GM18858 (cell line): ENCODE measurements around the gene ELAVL2.

Experiments
- ATAC-seq: cut with Tn5 transposase; IDR thresholded peaks from one replicate; pipeline ENCODE4 v1.9.1; 2021; ENCODE audit not compliant: unreplicated experiment

ELAVL2 gene

DNA sequence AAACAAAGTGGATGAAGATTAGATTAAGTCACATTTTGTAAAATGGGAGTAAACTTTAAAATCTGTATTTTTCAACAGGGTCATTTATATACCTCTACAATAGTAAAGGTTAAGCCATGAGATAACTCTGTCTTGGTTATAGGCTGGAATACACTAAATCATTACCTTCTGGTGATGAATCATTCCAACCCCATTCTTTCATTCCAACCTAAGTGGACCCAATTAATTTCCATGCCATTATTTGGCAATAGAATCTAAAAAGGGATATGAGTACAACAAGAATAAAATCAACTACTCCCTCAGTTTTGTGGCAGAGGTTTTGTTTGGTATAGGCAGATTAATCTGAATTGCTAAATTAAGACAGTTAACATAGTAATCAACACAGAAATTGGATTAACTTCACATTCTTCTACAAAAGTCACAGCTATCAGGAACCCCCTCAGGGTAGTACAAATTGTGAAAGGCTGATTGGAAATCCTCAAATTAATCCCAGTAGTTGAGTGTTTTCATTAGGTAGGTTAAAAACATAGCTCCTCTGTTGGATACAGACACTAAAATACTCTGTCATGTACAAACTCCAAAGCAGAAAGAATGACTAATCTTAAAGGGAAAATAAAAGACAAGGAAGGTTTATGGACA is 54.2 kb downstream of the ELAVL2 start:
- ATAC-seq, result no peak

GRCh38 chr9:23769307-23769935 is 56.6 kb downstream of the ELAVL2 start:
- no peak for ATAC-seq

GRCh38 chr9:23768861-23769260 is 57.2 kb downstream of the ELAVL2 start:
- ATAC-seq, result no peak

GRCh38 chr9:23766613-23767012 is 59.4 kb downstream of the ELAVL2 start:
- ATAC-seq, result no peak

- ATAC-seq, result no peak
Observed at GRCh38 chr9:23765561-23765960, 60.5 kb downstream of the ELAVL2 start.

DNA sequence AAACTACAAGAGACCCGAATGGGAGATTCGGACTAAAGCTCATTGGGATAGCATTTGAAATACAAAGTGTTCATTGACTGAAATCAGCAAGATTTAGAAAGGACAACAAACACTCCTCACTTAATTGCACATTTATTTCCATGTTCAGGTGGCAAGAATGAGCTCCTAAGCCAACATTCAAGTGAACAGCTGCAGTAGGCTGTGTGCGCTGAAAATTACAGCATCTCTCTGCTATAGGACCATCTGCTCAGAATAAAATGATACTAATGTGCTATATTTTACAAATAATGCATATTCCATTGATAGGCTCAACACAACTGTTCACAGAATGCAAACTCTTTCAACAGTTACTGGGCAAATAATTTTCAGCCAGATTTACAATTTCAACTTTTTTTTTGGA is 61.8 kb downstream of the ELAVL2 start:
- no peak for ATAC-seq

- ATAC-seq, result no peak
Observed at GRCh38 chr9:23754551-23754950, 71.5 kb downstream of the ELAVL2 start.

- no peak for ATAC-seq
Observed at GRCh38 chr9:23752859-23753258, 73.2 kb downstream of the ELAVL2 start.

DNA sequence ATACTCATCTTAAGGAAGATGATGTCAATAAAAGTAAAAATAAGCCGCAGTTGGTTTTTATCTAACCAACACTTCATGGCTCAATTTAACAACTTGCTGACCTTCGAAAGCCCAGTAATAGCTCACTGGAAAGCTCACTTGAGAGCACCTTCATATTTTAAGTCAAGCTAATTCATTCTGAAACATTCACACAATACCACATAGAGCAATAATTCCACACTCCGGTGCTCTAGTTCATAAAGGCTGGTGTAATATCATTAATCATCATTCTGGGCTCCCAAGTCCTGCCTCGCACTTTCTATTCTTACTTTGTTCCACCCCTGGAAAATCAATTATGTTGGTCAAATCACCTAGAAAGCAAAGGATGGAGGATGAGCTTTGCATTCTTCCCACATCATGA is 74.4 kb downstream of the ELAVL2 start:
- no peak for ATAC-seq

- no peak for ATAC-seq
Observed at GRCh38 chr9:23750808-23751207, 75.2 kb downstream of the ELAVL2 start.

DNA sequence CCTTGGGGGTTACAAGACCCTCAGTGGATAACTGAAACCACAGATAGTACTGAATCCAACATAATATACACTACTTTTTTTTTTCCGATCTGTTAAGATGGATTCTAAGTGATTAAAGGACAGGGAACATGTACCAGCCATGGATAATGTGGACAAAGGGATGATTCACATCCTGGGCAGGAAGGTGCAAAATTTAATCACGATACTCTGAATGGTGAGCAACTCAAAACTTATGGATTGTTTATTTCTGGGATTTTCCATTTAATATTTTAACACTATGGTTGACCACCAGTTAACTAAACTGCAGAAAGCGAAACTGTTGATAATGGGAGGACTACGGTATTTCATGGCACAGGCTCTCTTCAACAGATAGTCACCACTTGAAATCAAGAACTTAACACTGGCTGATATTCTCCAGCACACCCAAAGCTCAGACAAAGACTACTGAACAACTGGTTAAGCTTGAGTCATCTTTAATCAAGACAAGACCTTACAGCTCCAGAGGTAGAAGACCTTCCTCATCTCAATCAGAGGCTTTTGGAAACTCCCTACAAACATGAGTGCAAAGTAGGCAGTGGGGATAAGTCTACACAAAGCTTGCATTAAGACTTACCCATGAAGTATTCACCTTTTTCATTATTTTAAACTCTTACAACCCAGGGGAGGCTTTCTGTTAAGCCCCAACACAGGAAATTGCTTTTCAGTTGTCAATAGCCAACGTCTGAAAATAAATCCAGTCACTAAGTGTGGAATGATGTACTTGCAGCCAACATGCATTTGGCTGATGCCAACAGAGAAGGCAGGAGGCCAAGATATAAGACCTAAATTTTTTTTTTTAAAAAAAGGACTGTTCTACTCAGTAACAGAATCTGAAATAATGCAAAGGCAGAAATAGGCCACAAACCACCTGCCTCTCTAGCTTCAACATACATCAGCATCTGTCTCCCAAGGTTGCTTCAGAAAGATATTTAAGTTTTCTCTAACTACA is 78.7 kb downstream of the ELAVL2 start:
- no peak for ATAC-seq

GRCh38 chr9:23746317-23746716 is 79.7 kb downstream of the ELAVL2 start:
- no peak for ATAC-seq

DNA sequence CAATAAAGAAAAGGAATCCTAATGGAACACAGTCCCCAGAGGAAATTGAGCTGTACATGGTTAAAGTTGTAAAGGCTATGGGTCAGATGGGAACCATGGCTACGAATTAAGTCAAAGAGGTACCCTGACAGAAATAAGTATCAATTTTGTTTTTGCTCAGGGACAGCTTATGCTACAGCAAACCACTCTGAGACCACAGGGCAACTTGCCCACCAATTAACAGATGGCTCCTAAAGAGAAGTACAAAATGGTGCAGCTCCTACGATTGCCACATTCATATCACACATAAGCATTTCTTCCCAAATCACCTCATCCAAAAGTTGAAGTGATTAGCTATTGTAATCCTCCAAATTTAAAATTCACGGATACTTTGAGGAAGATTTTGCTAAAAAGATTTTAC is 83.0 kb downstream of the ELAVL2 start:
- no peak for ATAC-seq

DNA sequence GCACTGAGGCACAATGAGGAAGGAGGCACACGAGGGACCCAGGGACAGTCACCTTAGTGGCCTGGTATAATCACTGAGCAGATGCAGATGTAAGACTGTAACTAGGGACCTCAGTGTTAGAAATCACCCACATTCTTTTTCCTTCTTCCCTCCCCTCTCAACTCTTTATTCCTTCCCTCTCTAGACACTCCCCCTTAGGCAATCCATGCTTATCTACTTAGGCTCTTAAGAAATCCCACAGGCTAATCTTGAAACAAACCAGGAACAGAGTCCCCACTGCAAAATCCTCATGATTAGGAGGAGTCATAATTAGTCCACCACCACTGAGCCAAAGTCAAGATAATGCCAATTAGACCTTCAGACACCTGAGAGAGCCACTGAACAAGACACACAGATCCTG is 84.7 kb downstream of the ELAVL2 start:
- ATAC-seq, result no peak

GRCh38 chr9:23740531-23740930 is 85.5 kb downstream of the ELAVL2 start:
- no peak for ATAC-seq

DNA sequence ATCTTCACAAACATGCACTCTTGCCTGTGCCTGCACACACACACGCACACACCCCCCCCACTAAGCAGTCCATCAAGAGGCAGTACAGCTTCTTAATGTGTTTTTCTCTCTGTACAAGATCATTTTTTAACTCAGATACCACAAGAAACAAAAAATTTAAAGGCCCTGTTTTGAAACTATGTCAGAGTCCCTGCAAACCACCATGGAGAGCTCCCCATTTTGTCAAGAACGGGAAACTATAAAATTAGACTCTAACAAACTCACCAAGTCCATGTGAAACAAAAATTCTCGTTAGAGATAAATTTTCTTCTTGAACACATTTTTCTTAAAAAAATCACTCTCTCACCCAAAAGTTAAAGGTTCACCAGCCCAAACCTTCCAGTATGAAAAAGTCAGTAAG is 86.3 kb downstream of the ELAVL2 start:
- ATAC-seq, result no peak

DNA sequence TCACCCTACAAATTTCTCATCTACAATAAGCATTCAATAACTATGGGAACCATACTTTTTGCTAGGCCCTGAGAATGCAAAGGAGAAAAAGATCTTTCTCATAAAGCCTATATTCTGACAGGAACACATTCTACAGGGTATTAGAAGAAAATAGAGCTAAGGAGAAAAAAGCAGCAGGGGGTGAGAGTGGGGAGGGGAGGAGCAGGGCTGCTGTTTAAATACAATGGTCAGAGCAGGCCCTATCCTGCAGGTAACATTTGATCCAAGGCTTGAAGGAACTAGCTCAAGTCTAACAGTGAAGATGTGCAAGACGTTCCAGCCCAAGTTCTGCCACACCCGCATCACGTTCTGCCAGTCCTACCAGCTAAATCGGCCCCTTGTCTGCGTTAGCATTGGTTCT is 89.7 kb downstream of the ELAVL2 start:
- no peak for ATAC-seq

DNA sequence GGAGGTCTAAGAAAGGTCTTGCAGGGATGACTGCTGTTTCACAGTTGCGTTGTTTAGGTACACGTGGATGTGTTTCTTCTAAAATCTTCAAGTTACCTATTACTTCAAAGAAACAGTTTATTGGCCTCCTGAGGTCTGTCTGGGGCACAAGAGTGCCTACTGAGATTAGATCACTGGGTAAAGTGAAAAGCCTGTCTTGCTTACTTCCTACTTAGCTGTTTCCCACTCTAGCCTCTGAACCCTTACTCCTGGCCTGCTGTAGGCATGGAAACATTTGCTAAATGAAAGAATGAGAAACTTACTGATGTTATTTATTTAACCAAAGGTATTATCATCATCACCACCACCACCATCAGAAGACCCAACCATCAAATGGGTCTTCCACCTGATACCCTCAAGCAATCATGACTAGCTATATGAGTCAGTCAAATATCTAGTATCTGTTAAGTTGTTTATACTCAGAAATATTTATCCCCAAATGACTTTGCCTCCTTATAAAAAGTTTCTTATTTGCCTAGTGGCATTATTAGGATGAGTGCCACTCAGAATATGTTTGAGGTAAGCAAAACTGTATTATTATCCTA is 92.5 kb downstream of the ELAVL2 start:
- no peak for ATAC-seq

- ATAC-seq, result no peak
Observed at GRCh38 chr9:23731353-23731752, 94.7 kb downstream of the ELAVL2 start.

- no peak for ATAC-seq
Observed at GRCh38 chr9:23730364-23730763, 95.7 kb downstream of the ELAVL2 start.

- no peak for ATAC-seq
Observed at GRCh38 chr9:23728736-23729135, 97.3 kb downstream of the ELAVL2 start.
